GM19438 (cell line): ENCODE results near the gene CREB5.

Experiments
- ATAC-seq: cut with Tn5 transposase; IDR thresholded peaks from one replicate; pipeline ENCODE4 v1.9.1; 2021; ENCODE audit warnings: low read depth; ENCODE audit not compliant: unreplicated experiment

CREB5 gene

GRCh38 chr7:28754027-28754426, 341.7 kb downstream of the CREB5 start:
- ATAC-seq = no peak

DNA sequence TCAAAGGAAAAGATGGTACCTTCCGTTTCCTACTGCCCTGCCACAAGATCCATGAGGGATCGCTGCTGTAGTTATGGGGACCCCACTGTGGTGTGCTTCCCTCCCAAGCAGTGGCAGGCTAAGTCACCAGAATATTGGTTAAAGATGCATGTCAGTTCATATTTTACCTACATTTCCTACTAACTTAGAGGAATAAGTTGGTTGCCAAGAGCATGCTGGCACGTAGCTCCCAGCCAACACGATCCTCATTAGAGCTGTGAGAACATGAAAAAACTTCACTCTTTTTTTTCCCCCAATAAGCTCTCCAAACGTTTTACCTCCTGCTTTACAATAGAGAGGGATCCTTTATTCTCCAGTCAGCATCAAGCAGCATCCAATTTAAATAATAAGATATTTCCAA, 342.1 kb downstream of the CREB5 start:
- no peak for ATAC-seq

DNA sequence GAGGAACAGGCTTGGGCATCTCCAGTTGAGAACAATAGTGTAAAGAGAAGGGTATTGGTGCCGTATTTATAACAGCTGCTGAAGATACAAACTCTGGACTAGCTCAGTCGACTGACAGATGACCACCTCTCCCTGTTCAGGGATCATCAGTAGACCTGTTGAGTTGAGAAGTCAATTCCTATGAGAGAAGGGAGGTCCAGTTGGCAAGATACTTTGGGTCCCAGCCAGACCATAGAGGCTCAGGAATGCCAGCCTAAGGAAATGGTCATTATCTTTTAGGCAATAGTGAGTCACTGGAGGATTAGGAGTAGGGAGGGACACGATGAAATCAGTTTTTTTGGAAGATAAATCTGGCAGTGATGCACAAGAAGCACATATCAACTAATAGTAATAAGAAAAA, 342.9 kb downstream of the CREB5 start:
- no peak for ATAC-seq

DNA sequence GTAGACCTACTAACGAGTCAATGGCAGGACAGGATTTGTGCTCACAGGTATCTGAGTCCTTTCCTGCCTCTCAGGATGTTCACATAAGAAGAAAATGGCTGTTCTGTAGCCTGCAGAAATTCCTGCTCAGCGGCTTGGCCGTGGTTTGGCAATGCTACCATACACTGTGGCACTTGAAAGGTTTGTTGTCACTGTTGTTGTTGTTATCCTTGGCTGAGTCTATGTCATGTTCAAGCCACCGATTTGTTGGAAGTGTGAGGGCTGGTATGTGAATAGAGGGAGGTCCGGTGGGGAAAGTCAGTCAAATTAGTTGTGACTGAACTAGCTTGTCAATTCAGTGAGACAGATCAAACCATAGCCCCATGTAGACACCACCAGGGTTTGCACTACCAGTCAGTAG, 345.9 kb downstream of the CREB5 start:
- no peak for ATAC-seq

DNA sequence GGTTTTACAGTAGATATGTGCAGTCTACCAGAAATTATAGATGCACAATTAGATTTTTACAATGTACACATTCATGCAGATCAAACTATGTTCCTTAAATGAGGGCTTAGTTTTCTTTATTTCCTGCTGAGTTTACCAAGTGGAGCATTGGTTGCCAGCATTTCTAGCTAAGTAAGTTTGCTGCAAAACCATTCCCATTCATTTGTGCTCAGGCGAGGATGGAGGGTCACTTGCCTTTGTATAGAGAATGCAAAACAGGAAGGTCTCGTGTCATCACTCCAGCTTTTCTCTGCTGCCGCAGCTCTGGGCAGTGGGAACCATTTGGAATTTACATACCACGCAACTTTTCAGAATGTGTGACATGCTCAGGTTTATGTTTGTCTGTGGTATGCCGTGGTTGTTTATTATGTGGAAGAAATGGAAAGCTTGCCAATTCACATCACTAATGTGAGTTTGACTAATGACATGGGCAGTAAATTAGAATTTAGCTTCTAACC, 347.2 kb downstream of the CREB5 start:
- no peak for ATAC-seq

DNA sequence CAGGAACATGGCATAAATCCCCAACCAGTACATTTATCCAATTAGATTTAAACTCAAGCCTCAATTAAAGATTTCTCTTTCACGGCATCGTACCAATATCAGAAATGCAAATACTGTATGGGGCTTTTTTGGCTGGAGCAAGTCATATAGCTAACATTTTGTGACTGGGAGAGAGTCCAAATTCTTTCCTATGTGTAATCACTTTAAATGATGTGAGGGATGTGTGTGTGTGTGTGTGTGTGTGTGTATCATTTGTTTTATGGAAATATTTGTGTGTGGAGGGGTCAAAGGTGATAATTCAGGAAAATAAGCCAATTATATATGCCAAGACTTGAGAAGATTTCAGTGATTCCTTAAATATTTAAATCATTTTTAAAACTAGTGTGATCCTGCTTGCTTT, 349.2 kb downstream of the CREB5 start:
- ATAC-seq = no peak

DNA sequence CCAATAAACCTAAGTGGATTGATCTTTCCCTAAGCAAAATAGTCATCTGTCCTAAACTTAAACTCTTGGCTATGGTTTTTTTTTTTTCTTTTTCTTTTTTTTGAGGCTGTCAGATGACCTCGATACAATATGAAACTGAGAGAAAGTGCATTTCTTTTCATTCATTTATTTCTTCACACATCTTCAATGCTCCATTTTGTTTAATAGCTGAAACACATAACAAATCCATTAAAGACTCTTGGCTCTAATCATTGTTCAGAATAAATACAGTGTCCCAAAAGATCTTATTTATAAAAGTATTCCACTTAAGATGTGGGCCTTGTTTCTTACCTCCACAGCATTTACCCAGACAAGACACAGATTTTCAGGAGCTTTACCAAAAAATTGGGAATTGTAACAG, 350.3 kb downstream of the CREB5 start:
- ATAC-seq = no peak

GRCh38 chr7:28766359-28766758, 354.0 kb downstream of the CREB5 start:
- no peak for ATAC-seq

DNA sequence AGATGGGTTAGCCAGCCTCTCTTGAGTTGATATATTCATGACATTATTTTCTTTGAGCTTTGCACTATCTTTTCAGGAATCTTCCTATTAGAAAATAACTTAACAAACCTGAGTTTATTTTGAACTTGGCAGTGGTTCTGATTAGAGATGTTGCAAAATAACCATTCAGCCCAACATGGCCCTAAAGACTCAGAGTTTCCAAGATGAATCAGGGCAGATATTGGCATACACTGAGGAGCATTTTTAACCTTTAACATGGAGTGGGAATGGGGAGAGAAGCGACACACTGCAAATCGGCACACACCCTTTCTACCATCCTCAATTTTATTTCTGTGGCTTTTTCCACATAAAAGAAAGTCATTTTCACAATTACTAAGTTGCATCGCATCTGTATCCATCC, 355.0 kb downstream of the CREB5 start:
- ATAC-seq = no peak

- ATAC-seq = no peak
These were observed 356.3 kb downstream of the CREB5 start for GRCh38 chr7:28768577-28769147.

- ATAC-seq = no peak
These were observed 359.7 kb downstream of the CREB5 start for GRCh38 chr7:28771906-28772622.

- no peak for ATAC-seq
These were observed 361.3 kb downstream of the CREB5 start for GRCh38 chr7:28773423-28774145.

DNA sequence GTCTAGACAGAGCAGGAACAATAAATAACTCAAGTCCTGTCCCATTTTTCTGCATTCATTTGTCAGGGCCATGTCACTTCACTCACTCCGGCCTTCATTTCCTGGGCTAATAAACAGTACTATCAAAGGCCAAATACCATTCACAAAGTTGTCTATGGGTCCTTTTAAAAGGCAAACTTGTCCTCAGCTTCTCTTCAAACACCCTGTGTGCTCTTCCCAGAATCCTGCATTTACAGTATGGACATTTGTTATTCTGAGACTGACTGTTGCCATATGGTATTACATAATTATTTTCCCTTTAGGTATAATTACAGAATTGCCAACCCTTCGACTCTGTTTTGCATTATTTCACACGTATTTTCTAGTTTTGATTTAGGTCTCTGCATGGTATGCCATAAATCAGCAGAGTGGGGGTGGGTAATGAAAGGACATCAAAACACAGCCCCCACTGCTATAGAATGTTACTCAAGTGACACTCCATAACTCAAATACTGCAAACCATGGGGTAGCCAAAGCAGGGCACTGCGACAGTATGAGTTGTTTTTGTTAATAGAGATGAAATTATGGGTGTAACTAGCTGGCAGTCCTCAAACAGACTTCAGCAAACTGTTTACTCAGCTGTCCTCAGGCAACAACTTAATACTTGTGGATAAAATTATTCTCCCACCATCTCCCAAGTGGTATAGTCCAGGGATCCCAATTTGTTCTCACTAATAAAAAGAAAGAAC, 362.1 kb downstream of the CREB5 start:
- no peak for ATAC-seq

GRCh38 chr7:28776463-28777157, 364.3 kb downstream of the CREB5 start:
- no peak for ATAC-seq

GRCh38 chr7:28778786-28779185, 366.5 kb downstream of the CREB5 start:
- no peak for ATAC-seq

GRCh38 chr7:28779954-28780353, 367.6 kb downstream of the CREB5 start:
- ATAC-seq = no peak

DNA sequence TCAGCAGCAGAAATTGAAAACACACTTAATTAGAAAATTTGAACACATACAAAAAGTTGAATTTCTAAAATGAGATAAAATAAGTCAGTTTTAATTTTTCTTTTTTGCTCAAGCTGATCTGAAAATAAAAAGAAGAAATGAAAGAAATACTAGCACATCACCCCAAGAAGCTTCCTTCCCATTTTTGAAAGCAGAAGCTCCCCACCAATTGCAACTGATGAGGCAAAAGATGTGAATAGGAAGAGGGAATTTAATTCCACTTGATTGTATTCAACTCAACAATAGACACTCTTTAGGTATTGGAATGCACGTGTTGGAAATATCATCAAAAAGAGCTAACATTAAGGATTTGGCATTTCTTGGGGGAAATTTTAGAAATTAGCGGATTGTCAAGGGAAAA, 370.0 kb downstream of the CREB5 start:
- no peak for ATAC-seq

GRCh38 chr7:28784171-28784902, 372.0 kb downstream of the CREB5 start:
- ATAC-seq = no peak

GRCh38 chr7:28785041-28785995, 373.0 kb downstream of the CREB5 start:
- ATAC-seq = no peak
